Liver (tissue), 3 donors: ENCODE data around the gene ATP7B.

Experiments
- EGR1 ChIP-seq, 2 donors: IDR thresholded peaks; 2 replicates each; pipeline ENCODE4 v1.6.1; 2016 to 2018; ENCODE audit warnings: antibody characterized with exemption in 2 of 2, low read depth in 2 of 2
- HNF4A ChIP-seq, 2 donors: conservative IDR thresholded peaks; 2 replicates each; pipeline ENCODE4 v1.6.1; 2016; ENCODE audit warnings: antibody characterized with exemption in 2 of 2, mild to moderate bottlenecking in 2 of 2
- HNF4G ChIP-seq: IDR thresholded peaks from 2 replicates; pipeline ENCODE4 v1.6.1; 2016; ENCODE audit warnings: antibody characterized with exemption
- JUND ChIP-seq, 2 donors: IDR thresholded peaks; 2 replicates each; pipeline ENCODE4 v1.6.1; 2016; ENCODE audit warnings: antibody characterized with exemption in 2 of 2
- RAD21 ChIP-seq, 2 donors: IDR thresholded peaks; 2 replicates each; pipeline ENCODE4 v1.6.1; 2016; ENCODE audit warnings: antibody characterized with exemption in 2 of 2, mild to moderate bottlenecking in 2 of 2
- RXRA ChIP-seq, 2 donors: IDR thresholded peaks; 2 replicates each; pipeline ENCODE4 v1.6.1; 2017 to 2018; ENCODE audit warnings: antibody characterized with exemption in 2 of 2, mild to moderate bottlenecking in 1 of 2
- SP1 ChIP-seq: IDR thresholded peaks from 2 replicates; pipeline ENCODE4 v1.6.1; 2018; ENCODE audit warnings: antibody characterized with exemption, mild to moderate bottlenecking
- TAF1 ChIP-seq: conservative IDR thresholded peaks from 2 replicates; pipeline ENCODE4 v1.6.1; 2016; ENCODE audit warnings: antibody characterized with exemption, mild to moderate bottlenecking
- YY1 ChIP-seq: IDR thresholded peaks from 2 replicates; pipeline ENCODE4 v1.6.1; 2016; ENCODE audit warnings: antibody characterized with exemption, mild to moderate bottlenecking
- TF ChIP-seq, protein P1 (sequence below): fragments of 150-350 bp; IDR thresholded peaks from 2 replicates; pipeline ENCODE4 v1.5.1; 2017; ENCODE audit warnings: improper control_type of control experiment, low read depth, low read length; ENCODE audit not compliant: missing input control
- TF ChIP-seq, protein P2 (sequence below): IDR thresholded peaks from 2 replicates; pipeline ENCODE4 v1.6.1; 2016; ENCODE audit warnings: antibody characterized with exemption
- TF ChIP-seq, protein P3 (sequence below): IDR thresholded peaks from 2 replicates; pipeline ENCODE4 v1.6.1; 2016; ENCODE audit warnings: antibody characterized with exemption
- TF ChIP-seq, protein P4 (sequence below): IDR thresholded peaks from 2 replicates; pipeline ENCODE4 v1.6.1; 2016; ENCODE audit warnings: antibody characterized with exemption, mild to moderate bottlenecking
- TF ChIP-seq, protein P5 (sequence below): IDR thresholded peaks from 2 replicates; pipeline ENCODE4 v1.6.1; 2016; ENCODE audit warnings: antibody characterized with exemption
- donor health status: healthy.
- donor health status: healthy.

DNA sequence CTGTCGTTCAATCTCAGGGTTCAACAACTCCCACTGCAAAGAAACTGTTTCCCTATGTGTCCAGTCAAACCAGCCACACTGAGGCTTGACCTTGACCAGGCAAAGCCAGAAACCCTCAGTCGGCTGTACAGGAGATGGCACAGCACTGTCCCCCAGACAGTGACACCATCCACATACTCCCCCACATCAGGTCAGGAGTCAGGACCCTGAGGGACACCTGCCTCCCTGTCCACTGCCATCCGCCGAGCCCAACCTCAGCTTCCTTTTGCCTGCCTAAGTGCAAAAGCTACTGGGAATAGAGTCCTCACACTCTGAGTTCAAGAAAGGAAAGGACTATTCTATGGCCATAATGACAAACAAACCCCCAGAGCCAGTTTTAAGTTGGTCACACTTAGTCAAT lies 66.8 kb downstream of the ATP7B start:
- TF ChIP-seq, protein P1, sequence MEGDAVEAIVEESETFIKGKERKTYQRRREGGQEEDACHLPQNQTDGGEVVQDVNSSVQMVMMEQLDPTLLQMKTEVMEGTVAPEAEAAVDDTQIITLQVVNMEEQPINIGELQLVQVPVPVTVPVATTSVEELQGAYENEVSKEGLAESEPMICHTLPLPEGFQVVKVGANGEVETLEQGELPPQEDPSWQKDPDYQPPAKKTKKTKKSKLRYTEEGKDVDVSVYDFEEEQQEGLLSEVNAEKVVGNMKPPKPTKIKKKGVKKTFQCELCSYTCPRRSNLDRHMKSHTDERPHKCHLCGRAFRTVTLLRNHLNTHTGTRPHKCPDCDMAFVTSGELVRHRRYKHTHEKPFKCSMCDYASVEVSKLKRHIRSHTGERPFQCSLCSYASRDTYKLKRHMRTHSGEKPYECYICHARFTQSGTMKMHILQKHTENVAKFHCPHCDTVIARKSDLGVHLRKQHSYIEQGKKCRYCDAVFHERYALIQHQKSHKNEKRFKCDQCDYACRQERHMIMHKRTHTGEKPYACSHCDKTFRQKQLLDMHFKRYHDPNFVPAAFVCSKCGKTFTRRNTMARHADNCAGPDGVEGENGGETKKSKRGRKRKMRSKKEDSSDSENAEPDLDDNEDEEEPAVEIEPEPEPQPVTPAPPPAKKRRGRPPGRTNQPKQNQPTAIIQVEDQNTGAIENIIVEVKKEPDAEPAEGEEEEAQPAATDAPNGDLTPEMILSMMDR = no peak
- TF ChIP-seq EGR1 (IDR thresholded peaks at IDR 0.05; ENCODE audit: low read depth in 2 of 2) (no peak), RAD21 (IDR thresholded peaks at IDR 0.05) (no peak), TAF1 (no peak), HNF4A (conservative IDR thresholded peaks at IDR 0.05) (no peak), JUND (IDR thresholded peaks at IDR 0.05) (no peak), RXRA (IDR thresholded peaks at IDR 0.05) (no peak), YY1 (no peak), HNF4G (no peak), SP1 (no peak)
- TF ChIP-seq, protein P2, sequence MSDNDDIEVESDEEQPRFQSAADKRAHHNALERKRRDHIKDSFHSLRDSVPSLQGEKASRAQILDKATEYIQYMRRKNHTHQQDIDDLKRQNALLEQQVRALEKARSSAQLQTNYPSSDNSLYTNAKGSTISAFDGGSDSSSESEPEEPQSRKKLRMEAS = no peak
- TF ChIP-seq, protein P3, sequence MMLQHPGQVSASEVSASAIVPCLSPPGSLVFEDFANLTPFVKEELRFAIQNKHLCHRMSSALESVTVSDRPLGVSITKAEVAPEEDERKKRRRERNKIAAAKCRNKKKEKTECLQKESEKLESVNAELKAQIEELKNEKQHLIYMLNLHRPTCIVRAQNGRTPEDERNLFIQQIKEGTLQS = no peak
- TF ChIP-seq, protein P4, sequence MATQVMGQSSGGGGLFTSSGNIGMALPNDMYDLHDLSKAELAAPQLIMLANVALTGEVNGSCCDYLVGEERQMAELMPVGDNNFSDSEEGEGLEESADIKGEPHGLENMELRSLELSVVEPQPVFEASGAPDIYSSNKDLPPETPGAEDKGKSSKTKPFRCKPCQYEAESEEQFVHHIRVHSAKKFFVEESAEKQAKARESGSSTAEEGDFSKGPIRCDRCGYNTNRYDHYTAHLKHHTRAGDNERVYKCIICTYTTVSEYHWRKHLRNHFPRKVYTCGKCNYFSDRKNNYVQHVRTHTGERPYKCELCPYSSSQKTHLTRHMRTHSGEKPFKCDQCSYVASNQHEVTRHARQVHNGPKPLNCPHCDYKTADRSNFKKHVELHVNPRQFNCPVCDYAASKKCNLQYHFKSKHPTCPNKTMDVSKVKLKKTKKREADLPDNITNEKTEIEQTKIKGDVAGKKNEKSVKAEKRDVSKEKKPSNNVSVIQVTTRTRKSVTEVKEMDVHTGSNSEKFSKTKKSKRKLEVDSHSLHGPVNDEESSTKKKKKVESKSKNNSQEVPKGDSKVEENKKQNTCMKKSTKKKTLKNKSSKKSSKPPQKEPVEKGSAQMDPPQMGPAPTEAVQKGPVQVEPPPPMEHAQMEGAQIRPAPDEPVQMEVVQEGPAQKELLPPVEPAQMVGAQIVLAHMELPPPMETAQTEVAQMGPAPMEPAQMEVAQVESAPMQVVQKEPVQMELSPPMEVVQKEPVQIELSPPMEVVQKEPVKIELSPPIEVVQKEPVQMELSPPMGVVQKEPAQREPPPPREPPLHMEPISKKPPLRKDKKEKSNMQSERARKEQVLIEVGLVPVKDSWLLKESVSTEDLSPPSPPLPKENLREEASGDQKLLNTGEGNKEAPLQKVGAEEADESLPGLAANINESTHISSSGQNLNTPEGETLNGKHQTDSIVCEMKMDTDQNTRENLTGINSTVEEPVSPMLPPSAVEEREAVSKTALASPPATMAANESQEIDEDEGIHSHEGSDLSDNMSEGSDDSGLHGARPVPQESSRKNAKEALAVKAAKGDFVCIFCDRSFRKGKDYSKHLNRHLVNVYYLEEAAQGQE = no peak
- TF ChIP-seq, protein P5, sequence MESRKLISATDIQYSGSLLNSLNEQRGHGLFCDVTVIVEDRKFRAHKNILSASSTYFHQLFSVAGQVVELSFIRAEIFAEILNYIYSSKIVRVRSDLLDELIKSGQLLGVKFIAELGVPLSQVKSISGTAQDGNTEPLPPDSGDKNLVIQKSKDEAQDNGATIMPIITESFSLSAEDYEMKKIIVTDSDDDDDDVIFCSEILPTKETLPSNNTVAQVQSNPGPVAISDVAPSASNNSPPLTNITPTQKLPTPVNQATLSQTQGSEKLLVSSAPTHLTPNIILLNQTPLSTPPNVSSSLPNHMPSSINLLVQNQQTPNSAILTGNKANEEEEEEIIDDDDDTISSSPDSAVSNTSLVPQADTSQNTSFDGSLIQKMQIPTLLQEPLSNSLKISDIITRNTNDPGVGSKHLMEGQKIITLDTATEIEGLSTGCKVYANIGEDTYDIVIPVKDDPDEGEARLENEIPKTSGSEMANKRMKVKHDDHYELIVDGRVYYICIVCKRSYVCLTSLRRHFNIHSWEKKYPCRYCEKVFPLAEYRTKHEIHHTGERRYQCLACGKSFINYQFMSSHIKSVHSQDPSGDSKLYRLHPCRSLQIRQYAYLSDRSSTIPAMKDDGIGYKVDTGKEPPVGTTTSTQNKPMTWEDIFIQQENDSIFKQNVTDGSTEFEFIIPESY = no peak
